ENCODE results near the gene CTBP1.

DNA sequence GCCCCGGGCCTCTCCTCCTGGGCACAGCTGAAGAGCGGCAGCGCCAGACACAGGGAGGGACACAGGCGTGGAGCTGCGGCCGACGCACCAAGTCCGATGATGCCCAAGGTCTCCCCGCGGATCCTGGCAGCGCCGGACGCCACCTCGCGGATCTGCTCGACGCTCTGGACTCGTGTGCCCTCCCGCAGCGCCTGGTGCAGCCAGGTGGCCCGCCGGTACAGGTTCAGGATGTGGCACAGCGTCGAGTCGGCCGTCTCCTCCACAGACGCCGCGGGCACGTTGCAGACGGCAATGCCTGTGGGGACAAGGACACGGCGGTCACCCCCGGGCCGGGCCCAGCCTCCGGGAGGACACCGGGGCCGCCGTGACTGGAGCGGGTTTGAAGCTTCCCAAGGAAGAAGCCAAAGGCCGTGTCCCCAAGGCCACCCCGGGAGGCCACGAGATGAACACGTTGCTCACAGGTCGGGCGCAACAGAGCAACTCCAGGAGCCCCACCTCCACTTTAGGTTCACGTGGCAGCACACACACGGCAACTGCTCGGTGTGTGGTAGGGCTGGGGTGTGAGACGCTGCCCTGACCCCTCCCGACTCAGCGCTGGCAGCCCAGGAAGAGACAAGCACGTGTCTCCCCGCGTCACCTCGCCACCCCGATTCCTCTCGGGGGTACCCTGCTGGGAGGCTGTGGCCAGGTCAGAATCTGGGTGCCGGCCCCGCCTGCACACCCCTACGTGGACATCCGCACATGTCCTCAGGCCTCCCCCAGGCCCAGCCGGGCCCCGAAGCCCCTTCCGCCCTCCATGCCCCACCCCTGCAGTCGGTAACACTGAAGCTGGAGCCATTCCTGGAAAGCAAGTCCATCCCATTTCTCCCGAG is 23.4 kb downstream of the CTBP1 start:
- TF ChIP-seq CTCF (IDR thresholded peaks at IDR 0.05) = no peak
- TF ChIP-seq EZH2 (IDR thresholded peaks at IDR 0.05; ENCODE audit: borderline replicate concordance, insufficient read depth, low read depth, low read length, poor library complexity, severe bottlenecking) = no peak
